ENCODE measurements around the gene PRELP. TPM values are rescaled to one million over a fixed set of nuclear protein-coding genes. Genes with fewer than 3 reads are reported as not detected.
"Not testable (repeated sequence)": the region's sequence is repeated elsewhere in the genome, so short reads cannot be mapped to it uniquely, and the experiment has no call there.

PRELP gene
- total RNA-seq, 1 donor from 2014 or later = 128 TPM

DNA sequence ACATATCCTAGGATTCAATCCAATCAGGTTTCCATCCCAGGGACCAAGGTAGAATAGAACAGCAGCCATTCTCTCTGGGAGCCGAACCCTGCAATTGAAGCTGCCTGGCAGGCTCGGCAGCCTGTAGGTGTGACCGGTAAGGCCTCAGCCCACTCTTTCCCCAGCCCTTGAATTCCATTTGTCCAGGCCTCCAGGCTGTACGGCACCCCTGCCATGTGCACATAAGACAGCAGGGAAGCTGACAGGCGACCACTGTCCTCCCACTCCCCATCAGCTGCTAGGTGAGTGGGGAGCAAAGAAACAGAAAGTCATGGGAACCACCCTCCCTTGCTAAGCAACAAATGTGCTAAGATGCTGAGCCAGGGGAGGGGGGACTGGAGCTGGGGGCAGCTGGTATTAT lies 41.3 kb downstream of the PRELP start:
- intact Hi-C loops (cut with DNase I) = no loop called here
- TF ChIP-seq POLR2AphosphoS5 (IDR thresholded peaks at IDR 0.05; ENCODE audit: insufficient read depth in 1 of 2, low read depth in 1 of 2) (no peak), POLR2A (IDR thresholded peaks at IDR 0.05) (no peak)
- TF ChIP-seq, protein P1, sequence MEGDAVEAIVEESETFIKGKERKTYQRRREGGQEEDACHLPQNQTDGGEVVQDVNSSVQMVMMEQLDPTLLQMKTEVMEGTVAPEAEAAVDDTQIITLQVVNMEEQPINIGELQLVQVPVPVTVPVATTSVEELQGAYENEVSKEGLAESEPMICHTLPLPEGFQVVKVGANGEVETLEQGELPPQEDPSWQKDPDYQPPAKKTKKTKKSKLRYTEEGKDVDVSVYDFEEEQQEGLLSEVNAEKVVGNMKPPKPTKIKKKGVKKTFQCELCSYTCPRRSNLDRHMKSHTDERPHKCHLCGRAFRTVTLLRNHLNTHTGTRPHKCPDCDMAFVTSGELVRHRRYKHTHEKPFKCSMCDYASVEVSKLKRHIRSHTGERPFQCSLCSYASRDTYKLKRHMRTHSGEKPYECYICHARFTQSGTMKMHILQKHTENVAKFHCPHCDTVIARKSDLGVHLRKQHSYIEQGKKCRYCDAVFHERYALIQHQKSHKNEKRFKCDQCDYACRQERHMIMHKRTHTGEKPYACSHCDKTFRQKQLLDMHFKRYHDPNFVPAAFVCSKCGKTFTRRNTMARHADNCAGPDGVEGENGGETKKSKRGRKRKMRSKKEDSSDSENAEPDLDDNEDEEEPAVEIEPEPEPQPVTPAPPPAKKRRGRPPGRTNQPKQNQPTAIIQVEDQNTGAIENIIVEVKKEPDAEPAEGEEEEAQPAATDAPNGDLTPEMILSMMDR (IDR thresholded peaks at IDR 0.05) = no peak
- DNase-seq (ENCODE audit: extremely low spot score in 2 of 2) = no peak

DNA sequence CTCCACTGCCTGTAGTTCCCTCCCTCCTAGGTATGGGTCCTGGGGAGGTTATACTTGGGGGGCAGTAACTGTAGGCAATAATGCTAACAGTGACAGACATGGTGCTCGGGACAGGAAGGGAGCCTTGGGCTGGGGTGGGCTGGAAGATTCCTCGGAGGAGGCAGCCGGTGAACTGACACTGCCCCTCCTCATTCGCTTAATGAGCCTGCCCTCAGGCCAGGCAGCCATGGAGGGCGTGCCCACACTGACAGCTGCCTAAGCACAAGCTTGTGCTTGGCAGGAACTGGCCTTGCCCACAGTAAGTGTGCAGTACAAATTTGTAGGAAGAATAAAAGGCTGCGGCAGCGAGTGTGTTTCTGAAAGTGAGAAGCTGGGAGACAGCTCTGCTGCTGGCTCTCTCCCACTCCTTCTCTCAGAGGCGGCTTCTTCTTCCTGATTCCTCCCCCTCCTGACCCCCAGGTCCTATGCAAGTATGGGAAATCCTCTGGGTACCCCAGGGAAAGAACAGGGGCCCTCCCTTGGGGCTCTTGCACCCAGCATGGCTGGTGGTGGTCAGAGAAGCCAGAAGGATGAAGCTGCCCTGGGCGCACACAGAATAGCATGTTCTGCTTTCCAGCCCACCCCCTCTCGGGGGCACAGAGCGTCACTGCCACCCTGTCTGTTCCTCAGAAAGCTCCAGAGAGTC lies 42.0 kb downstream of the PRELP start:
- TF ChIP-seq POLR2A (IDR thresholded peaks at IDR 0.05) = no peak
- TF ChIP-seq, protein P1 (IDR thresholded peaks at IDR 0.05) = no peak
- TF ChIP-seq POLR2AphosphoS5 (IDR thresholded peaks at IDR 0.05; ENCODE audit: insufficient read depth in 1 of 2, low read depth in 1 of 2) = no peak
- no peaks in the 10 kb centered on the region for H3K27me3 ChIP-seq
- H3K36me3 ChIP-seq = no peaks in the 10 kb centered on the region
- no peak overlapping the region for H3K27ac ChIP-seq
- H3K4me3 ChIP-seq = no peak overlapping the region
- H3K4me1 ChIP-seq = peaks cover 28% of the 10 kb centered on the region
- no peaks in the 10 kb centered on the region for H3K9me3 ChIP-seq
- intact Hi-C loops (cut with DNase I) = no loop called here
- no peak for DNase-seq (ENCODE audit: extremely low spot score in 2 of 2)

More for the DNA sequence above, 41.3 kb downstream of the PRELP start:
- H3K4me1 ChIP-seq = peaks cover 35% of the 10 kb centered on the region
- no peaks in the 10 kb centered on the region for H3K9me3 ChIP-seq
- no peak overlapping the region for H3K4me3 ChIP-seq
- H3K36me3 ChIP-seq = no peaks in the 10 kb centered on the region
- H3K27ac ChIP-seq = no peak overlapping the region
- H3K27me3 ChIP-seq = no peaks in the 10 kb centered on the region

DNA sequence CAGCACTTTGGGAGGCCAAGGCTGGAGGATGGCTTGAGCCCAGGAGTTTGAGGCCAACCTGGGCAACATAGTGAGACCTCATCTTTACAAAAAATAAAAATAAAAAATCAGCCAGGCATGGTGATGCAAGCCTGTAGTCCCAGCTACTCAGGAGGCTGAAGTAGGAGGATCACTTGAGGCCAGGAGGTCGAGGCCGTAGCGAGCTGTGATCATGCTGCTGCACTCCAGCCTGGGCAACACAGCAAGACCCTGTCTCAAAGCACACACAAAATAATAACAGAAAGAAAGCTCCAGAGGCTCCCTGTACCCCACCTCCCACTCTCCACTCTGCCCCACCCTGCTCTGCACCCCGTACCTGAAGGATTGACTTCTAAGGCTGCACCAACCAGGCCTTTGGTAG lies 42.5 kb downstream of the PRELP start:
- H3K36me3 ChIP-seq; H3K9me3 ChIP-seq; DNase-seq (ENCODE audit: extremely low spot score in 2 of 2); H3K27me3 ChIP-seq; H3K4me3 ChIP-seq; H3K27ac ChIP-seq; intact Hi-C loops (cut with DNase I): not testable (repeated sequence)
- peaks cover 23% of the 10 kb centered on the region for H3K4me1 ChIP-seq

DNA sequence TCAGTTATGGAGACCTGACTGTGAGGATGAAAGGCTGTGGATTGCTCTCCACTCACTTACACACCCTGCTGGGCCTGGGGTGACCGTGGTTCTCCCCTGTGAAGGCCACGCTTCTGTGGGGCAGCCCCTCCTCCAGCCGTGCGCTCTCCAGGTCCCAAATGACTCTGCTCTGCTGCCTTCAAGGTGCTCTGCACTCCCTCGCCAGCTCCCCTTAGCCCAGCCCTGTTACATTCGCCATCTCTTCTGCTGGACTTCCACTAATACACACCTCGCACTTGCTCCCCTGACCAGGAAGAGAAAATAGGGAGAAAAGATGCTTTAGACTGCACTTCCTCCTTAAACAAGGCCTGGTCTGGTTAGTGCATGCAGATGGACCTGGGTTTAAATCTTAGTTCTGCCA lies 42.9 kb downstream of the PRELP start:
- H3K4me3 ChIP-seq = no peak overlapping the region
- no peak overlapping the region for H3K27ac ChIP-seq
- no peaks in the 10 kb centered on the region for H3K27me3 ChIP-seq
- no peaks in the 10 kb centered on the region for H3K36me3 ChIP-seq
- peaks cover 19% of the 10 kb centered on the region for H3K4me1 ChIP-seq
- no peaks in the 10 kb centered on the region for H3K9me3 ChIP-seq
- no peak for TF ChIP-seq POLR2A (IDR thresholded peaks at IDR 0.05)
- TF ChIP-seq, protein P1 (IDR thresholded peaks at IDR 0.05) = no peak
- DNase-seq (ENCODE audit: extremely low spot score in 2 of 2) = no peak
- intact Hi-C loops (cut with DNase I) = no loop called here

DNA sequence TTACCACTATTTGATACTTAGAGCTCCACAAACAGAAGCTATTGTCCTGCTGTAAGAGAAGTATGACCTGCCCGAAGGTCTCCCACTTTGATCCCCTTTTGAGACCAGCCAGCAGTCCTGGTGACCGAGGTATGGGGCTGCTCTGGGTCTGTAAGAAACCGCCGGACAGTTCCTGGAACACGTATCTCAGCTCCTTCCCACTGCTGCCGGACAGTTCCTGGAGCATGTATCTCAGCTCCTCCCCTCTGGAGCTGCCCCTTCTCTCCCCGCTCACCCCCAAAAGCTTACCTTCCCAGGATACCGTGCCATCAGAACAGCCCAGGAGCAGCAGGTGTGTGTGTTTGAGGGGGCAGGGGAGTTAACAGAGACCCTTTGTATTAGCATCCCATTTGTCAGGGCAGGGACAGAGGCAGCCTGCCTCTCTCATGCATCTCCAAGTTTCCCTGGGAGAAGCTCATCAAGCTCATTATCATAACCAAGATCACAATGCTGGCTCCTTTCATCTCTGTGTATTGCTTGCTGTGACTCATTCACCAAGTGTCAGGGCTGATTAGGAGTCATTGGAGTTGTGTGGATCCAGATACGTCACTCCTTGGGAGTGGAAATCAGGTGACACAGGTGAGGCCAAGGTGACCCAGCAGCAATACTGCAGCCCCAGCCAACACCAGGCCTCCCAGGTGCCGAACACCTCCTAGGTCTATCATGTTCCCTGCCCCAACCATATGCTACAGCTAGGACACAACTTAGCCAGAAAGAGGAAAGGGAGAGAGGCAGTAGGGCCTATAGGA lies 43.6 kb downstream of the PRELP start:
- intact Hi-C loops (cut with DNase I) = no loop called here

DNA sequence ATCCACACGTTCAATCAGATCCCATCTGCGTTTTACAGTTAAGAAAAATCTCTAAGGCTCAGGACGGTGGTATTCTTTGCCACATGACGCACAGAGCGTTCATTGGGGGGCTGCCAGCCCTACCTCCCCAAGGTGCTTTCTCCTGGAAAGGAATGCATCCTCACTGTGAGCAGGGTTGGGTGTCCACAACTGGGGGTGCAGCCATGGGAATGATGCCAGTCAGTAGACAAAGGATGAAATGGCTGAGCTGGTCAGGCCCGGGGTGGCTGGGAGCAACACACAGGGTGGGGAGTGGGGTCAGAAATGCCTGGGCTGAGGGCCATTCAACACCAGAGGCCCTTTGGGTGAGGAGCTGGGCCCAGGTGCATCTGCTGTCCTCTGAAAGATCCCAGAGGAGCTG lies 44.3 kb downstream of the PRELP start:
- no peak overlapping the region for H3K4me3 ChIP-seq
- no peak for DNase-seq (ENCODE audit: extremely low spot score in 2 of 2)
- no peak overlapping the region for H3K27ac ChIP-seq
- intact Hi-C loops (cut with DNase I) = no loop called here
- no peaks in the 10 kb centered on the region for H3K36me3 ChIP-seq
- no peaks in the 10 kb centered on the region for H3K27me3 ChIP-seq
- no peaks in the 10 kb centered on the region for H3K9me3 ChIP-seq
- peaks cover 18% of the 10 kb centered on the region for H3K4me1 ChIP-seq
- no peak for TF ChIP-seq POLR2A (IDR thresholded peaks at IDR 0.05)
- no peak for TF ChIP-seq POLR2AphosphoS5 (IDR thresholded peaks at IDR 0.05; ENCODE audit: insufficient read depth in 1 of 2, low read depth in 1 of 2)
- TF ChIP-seq, protein P1 (IDR thresholded peaks at IDR 0.05) = no peak

More for the DNA sequence above, 43.6 kb downstream of the PRELP start:
- Histone ChIP-seq H3K36me3 (no peaks in the 10 kb centered on the region), H3K27me3 (no peaks in the 10 kb centered on the region), H3K9me3 (no peaks in the 10 kb centered on the region), H3K4me1 (peaks cover 14% of the 10 kb centered on the region), H3K4me3 (no peak overlapping the region), H3K27ac (no peak overlapping the region)
- TF ChIP-seq POLR2A (IDR thresholded peaks at IDR 0.05) (no peak), POLR2AphosphoS5 (IDR thresholded peaks at IDR 0.05; ENCODE audit: insufficient read depth in 1 of 2, low read depth in 1 of 2) (peak in 1 of 2 donors; percentile 48)
- DNase-seq (ENCODE audit: extremely low spot score in 2 of 2) = no peak
